HEK293 (cell line): ENCODE measurements around the gene FAM174B.

Experiments used
- CTCF ChIA-PET: fragments of 350-600 bp; formaldehyde crosslinking; extraction: SDS; loops from one replicate; lab custom pipeline; 2021; ENCODE audit warnings: antibody characterized with exemption; lab: Yijun Ruan, JAX
- POLR2A ChIA-PET: fragments of 300-600 bp; formaldehyde crosslinking; extraction: SDS; loops from one replicate; lab custom pipeline; 2020; ENCODE audit warnings: antibody characterized with exemption, inconsistent platforms; lab: Yijun Ruan, JAX
- H3K27ac ChIP-seq: fragments of 200-500 bp; sonication (Bioruptor generic); 2 replicates; pipeline ENCODE4 v1.5.1; 2014; ENCODE audit warnings: low read depth, low read length, control low read depth, inconsistent platforms; ENCODE audit errors: extremely low read depth
- H3K36me3 ChIP-seq, 2 experiments: fragments of 200-500 bp in 1 of 2; sonication (Bioruptor generic) in 1 of 2; 1 replicate in 1 of 2; 2 replicates in 1 of 2; pipeline ENCODE4 v1.5.1; 2014 to 2017; ENCODE audit warnings: inconsistent platforms in 2 of 2, low read length in 2 of 2; ENCODE audit not compliant: control insufficient read depth in 2 of 2, insufficient read depth in 1 of 2
- H3K4me1 ChIP-seq: fragments of 200-500 bp; sonication (Bioruptor generic); 2 replicates; pipeline ENCODE4 v1.5.1; 2014; ENCODE audit warnings: mild to moderate bottlenecking, low read length, inconsistent platforms; ENCODE audit not compliant: control insufficient read depth, insufficient read depth
- H3K4me3 ChIP-seq: 2 replicates; pipeline ENCODE4 v1.5.1; 2011; ENCODE audit warnings: low read depth, mild to moderate bottlenecking, control low read depth, low read length, moderate library complexity
- H3K9me3 ChIP-seq: fragments of 200-500 bp; sonication (Bioruptor generic); 2 replicates; pipeline ENCODE4 v1.5.1; 2014; ENCODE audit warnings: low read depth, low read length, inconsistent platforms; ENCODE audit not compliant: control insufficient read depth, insufficient read depth
- OVOL3 ChIP-seq: fragments of 450-650 bp; formaldehyde crosslinking; IDR thresholded peaks from 2 replicates; pipeline ENCODE4 v1.5.1; 2016; ENCODE audit warnings: missing biosample characterization, missing genetic modification characterization
- YY1 ChIP-seq: fragments of 450-650 bp; formaldehyde crosslinking; IDR thresholded peaks from 2 replicates; pipeline ENCODE4 v1.5.1; 2018; ENCODE audit warnings: missing biosample characterization, missing genetic modification characterization
- ZBTB48 ChIP-seq: fragments of 450-650 bp; formaldehyde crosslinking; IDR thresholded peaks from 2 replicates; pipeline ENCODE4 v1.5.1; 2016; ENCODE audit warnings: missing biosample characterization, missing genetic modification characterization
- ZBTB8A ChIP-seq: fragments of 450-650 bp; formaldehyde crosslinking; IDR thresholded peaks from 2 replicates; pipeline ENCODE4 v1.5.1; 2016; ENCODE audit warnings: missing biosample characterization, missing genetic modification characterization
- ZFP41 ChIP-seq: fragments of 450-650 bp; formaldehyde crosslinking; IDR thresholded peaks from 2 replicates; pipeline ENCODE4 v1.5.1; 2016; ENCODE audit warnings: missing biosample characterization, missing genetic modification characterization, borderline replicate concordance
- ZIC2 ChIP-seq: fragments of 450-650 bp; formaldehyde crosslinking; IDR thresholded peaks from 2 replicates; pipeline ENCODE4 v1.5.1; 2016; ENCODE audit warnings: missing biosample characterization, missing genetic modification characterization
- ZNF175 ChIP-seq: fragments of 450-650 bp; formaldehyde crosslinking; IDR thresholded peaks from 2 replicates; pipeline ENCODE4 v1.5.1; 2016; ENCODE audit warnings: missing biosample characterization, missing genetic modification characterization
- ZNF211 ChIP-seq: fragments of 450-650 bp; formaldehyde crosslinking; IDR thresholded peaks from 2 replicates; pipeline ENCODE4 v1.5.1; 2016; ENCODE audit warnings: low read depth, missing biosample characterization, missing genetic modification characterization
- ZNF239 ChIP-seq: fragments of 450-650 bp; formaldehyde crosslinking; IDR thresholded peaks from 2 replicates; pipeline ENCODE4 v1.5.1; 2016; ENCODE audit warnings: missing biosample characterization, missing genetic modification characterization
- ZNF324 ChIP-seq: fragments of 450-650 bp; formaldehyde crosslinking; IDR thresholded peaks from 2 replicates; pipeline ENCODE4 v1.5.1; 2016; ENCODE audit warnings: missing biosample characterization, missing genetic modification characterization
- ZNF391 ChIP-seq: fragments of 450-650 bp; formaldehyde crosslinking; IDR thresholded peaks from 2 replicates; pipeline ENCODE4 v1.5.1; 2016; ENCODE audit warnings: low read depth, missing biosample characterization, missing genetic modification characterization, borderline replicate concordance
- ZNF585B ChIP-seq: fragments of 450-650 bp; formaldehyde crosslinking; IDR thresholded peaks from 2 replicates; pipeline ENCODE4 v1.5.1; 2016; ENCODE audit warnings: missing biosample characterization, missing genetic modification characterization
- ZNF624 ChIP-seq: fragments of 450-650 bp; formaldehyde crosslinking; IDR thresholded peaks from 2 replicates; pipeline ENCODE4 v1.5.1; 2017; ENCODE audit warnings: missing biosample characterization, missing genetic modification characterization
- ZNF664 ChIP-seq: fragments of 450-650 bp; formaldehyde crosslinking; IDR thresholded peaks from 2 replicates; pipeline ENCODE4 v1.5.1; 2016; ENCODE audit warnings: missing biosample characterization, missing genetic modification characterization
- ZNF670 ChIP-seq: fragments of 450-650 bp; formaldehyde crosslinking; IDR thresholded peaks from 2 replicates; pipeline ENCODE4 v1.5.1; 2016; ENCODE audit warnings: missing biosample characterization, missing genetic modification characterization, low read depth
- TF ChIP-seq, protein P1 (sequence below): fragments of 450-650 bp; formaldehyde crosslinking; conservative IDR thresholded peaks from 2 replicates; pipeline ENCODE4 v1.5.1; 2016; ENCODE audit warnings: low read depth, missing biosample characterization, missing genetic modification characterization
- TF ChIP-seq, protein P2 (sequence below): fragments of 450-650 bp; formaldehyde crosslinking; IDR thresholded peaks from 2 replicates; pipeline ENCODE4 v1.5.1; 2016; ENCODE audit warnings: missing biosample characterization, missing genetic modification characterization
- TF ChIP-seq, protein P3 (sequence below): fragments of 450-650 bp; formaldehyde crosslinking; IDR thresholded peaks from 2 replicates; pipeline ENCODE4 v1.5.0; 2017; ENCODE audit warnings: missing biosample characterization, missing genetic modification characterization, borderline replicate concordance
- TF ChIP-seq, protein P4 (sequence below): fragments of 450-650 bp; formaldehyde crosslinking; IDR thresholded peaks from 2 replicates; pipeline ENCODE4 v1.5.1; 2016; ENCODE audit warnings: missing biosample characterization, missing genetic modification characterization
- TF ChIP-seq, protein P5 (sequence below): sonication (generic); formaldehyde crosslinking; IDR thresholded peaks from 2 replicates; pipeline ENCODE4 v1.8.1; 2022; ENCODE audit warnings: mild to moderate bottlenecking, moderate library complexity, missing genetic modification reagents

FAM174B gene

DNA sequence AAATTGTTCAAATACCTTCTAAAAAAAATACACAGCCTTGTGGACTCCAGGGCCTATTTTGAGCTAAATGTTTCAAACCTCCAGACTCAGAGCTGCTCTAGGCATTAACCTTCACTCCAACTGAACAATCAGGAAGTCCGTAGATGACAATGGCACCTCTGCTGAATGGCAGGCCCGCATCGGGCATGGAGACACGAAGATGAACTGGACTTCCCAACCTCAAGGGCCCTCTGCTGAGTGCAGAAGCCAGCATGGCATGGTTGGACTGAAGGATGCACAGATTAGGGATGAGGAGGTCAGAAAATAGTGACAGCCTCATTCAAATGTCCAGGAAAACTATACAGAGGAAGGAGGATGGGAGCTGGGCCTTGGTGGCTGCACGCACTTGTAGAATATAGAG lies 2.2 kb downstream of the FAM174B start (continued):
- TF ChIP-seq, protein P1, sequence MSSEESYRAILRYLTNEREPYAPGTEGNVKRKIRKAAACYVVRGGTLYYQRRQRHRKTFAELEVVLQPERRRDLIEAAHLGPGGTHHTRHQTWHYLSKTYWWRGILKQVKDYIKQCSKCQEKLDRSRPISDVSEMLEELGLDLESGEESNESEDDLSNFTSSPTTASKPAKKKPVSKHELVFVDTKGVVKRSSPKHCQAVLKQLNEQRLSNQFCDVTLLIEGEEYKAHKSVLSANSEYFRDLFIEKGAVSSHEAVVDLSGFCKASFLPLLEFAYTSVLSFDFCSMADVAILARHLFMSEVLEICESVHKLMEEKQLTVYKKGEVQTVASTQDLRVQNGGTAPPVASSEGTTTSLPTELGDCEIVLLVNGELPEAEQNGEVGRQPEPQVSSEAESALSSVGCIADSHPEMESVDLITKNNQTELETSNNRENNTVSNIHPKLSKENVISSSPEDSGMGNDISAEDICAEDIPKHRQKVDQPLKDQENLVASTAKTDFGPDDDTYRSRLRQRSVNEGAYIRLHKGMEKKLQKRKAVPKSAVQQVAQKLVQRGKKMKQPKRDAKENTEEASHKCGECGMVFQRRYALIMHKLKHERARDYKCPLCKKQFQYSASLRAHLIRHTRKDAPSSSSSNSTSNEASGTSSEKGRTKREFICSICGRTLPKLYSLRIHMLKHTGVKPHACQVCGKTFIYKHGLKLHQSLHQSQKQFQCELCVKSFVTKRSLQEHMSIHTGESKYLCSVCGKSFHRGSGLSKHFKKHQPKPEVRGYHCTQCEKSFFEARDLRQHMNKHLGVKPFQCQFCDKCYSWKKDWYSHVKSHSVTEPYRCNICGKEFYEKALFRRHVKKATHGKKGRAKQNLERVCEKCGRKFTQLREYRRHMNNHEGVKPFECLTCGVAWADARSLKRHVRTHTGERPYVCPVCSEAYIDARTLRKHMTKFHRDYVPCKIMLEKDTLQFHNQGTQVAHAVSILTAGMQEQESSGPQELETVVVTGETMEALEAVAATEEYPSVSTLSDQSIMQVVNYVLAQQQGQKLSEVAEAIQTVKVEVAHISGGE (tag by site-specific recombination) = no peak

DNA sequence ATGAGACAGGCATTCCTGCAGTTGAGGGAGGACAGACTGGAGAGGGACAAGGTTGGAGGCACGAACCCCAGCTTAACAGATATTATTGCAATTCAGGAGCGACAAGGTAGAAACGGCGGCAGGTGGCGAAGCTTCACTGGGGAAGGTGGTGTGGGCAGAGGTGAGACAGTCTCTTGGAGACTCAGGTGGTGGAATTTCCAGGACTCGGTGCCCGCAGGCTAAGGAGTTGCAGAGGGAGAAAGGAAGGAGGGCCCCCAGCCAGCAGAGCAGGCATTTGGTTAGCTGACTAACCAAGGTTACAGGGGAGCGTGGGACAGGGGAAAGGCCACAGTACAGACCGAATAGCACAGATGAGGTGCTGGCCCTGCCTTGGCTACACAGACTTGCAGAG lies 3.0 kb downstream of the FAM174B start:
- no peak overlapping the region for H3K4me3 ChIP-seq
- POLR2A ChIA-PET = interaction anchor here (0.6 kb wide), 1 partner anchor 17 kb away, joined by 5 read pairs; no protein-coding TSS in a partner anchor
- peaks cover 13% of the 10 kb centered on the region for H3K4me1 ChIP-seq
- H3K27ac ChIP-seq = no peak overlapping the region
- no peaks in the 10 kb centered on the region for H3K9me3 ChIP-seq
- H3K36me3 ChIP-seq = peaks cover 0 to 10% of the 10 kb centered on the region in 2 experiments; a peak in 1 of 3 replicates
- TF ChIP-seq, protein P2, sequence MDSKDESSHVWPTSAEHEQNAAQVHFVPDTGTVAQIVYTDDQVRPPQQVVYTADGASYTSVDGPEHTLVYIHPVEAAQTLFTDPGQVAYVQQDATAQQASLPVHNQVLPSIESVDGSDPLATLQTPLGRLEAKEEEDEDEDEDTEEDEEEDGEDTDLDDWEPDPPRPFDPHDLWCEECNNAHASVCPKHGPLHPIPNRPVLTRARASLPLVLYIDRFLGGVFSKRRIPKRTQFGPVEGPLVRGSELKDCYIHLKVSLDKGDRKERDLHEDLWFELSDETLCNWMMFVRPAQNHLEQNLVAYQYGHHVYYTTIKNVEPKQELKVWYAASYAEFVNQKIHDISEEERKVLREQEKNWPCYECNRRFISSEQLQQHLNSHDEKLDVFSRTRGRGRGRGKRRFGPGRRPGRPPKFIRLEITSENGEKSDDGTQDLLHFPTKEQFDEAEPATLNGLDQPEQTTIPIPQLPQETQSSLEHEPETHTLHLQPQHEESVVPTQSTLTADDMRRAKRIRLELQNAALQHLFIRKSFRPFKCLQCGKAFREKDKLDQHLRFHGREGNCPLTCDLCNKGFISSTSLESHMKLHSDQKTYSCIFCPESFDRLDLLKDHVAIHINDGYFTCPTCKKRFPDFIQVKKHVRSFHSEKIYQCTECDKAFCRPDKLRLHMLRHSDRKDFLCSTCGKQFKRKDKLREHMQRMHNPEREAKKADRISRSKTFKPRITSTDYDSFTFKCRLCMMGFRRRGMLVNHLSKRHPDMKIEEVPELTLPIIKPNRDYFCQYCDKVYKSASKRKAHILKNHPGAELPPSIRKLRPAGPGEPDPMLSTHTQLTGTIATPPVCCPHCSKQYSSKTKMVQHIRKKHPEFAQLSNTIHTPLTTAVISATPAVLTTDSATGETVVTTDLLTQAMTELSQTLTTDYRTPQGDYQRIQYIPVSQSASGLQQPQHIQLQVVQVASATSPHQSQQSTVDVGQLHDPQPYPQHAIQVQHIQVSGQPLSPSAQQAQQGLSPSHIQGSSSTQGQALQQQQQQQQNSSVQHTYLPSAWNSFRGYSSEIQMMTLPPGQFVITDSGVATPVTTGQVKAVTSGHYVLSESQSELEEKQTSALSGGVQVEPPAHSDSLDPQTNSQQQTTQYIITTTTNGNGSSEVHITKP (tag by site-specific recombination) = no peak
- TF ChIP-seq ZNF624 = no peak
- no peak for TF ChIP-seq ZNF175 (tag by site-specific recombination)
- no peak for TF ChIP-seq ZBTB48
- no peak for TF ChIP-seq ZNF211 (tag by site-specific recombination)
- TF ChIP-seq, protein P3, sequence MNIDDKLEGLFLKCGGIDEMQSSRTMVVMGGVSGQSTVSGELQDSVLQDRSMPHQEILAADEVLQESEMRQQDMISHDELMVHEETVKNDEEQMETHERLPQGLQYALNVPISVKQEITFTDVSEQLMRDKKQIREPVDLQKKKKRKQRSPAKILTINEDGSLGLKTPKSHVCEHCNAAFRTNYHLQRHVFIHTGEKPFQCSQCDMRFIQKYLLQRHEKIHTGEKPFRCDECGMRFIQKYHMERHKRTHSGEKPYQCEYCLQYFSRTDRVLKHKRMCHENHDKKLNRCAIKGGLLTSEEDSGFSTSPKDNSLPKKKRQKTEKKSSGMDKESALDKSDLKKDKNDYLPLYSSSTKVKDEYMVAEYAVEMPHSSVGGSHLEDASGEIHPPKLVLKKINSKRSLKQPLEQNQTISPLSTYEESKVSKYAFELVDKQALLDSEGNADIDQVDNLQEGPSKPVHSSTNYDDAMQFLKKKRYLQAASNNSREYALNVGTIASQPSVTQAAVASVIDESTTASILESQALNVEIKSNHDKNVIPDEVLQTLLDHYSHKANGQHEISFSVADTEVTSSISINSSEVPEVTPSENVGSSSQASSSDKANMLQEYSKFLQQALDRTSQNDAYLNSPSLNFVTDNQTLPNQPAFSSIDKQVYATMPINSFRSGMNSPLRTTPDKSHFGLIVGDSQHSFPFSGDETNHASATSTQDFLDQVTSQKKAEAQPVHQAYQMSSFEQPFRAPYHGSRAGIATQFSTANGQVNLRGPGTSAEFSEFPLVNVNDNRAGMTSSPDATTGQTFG (tag by site-specific recombination) = no peak
- TF ChIP-seq OVOL3 (tag by site-specific recombination) = no peak
- no peak for TF ChIP-seq ZIC2
- TF ChIP-seq, all 188 proteins: peak for 0
- CTCF ChIA-PET = interaction anchor here (1.3 kb wide), 1 partner anchor 62 kb away, joined by 3 read pairs; no protein-coding TSS in a partner anchor

DNA sequence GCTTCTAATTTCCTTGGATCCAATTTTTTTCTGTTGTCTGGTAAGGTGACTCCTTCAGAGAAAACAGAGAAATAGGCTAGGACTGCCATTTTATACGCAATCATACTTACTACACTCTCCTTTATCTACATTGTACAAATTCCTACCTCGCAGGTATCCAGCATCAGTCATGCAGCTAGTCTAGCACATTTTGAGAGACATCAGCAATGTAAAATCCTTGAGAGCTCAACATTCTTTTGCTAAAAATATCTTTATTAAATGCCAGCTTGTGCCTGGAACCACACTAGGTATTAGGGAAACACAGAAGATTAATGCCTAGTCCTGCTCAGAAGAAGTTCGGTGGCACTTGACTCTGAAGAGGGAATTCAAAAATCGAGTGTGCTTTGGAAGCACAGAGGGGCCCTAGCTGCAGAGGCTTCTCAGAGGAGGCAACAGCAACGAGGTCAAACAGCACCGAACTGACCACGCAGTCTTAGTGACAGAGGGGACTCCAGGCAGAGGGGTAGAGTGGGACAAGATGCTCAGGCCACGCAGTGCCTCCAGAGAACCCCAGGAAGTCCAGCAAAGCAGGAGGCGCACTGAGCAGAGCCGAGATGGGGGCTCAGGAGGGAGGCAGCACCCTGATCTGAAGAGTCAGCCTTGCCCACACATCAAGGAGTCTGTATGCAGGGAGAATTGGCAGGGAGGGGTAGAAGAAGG lies 3.5 kb downstream of the FAM174B start:
- Histone ChIP-seq H3K4me1 (peaks cover 13% of the 10 kb centered on the region), H3K4me3 (no peak overlapping the region), H3K9me3 (no peaks in the 10 kb centered on the region), H3K36me3 (peaks cover 0 to 10% of the 10 kb centered on the region in 2 experiments; a peak in 1 of 3 replicates), H3K27ac (no peak overlapping the region)
- ChIA-PET POLR2A (no interaction called here), CTCF (interaction anchor here (0.5 to 1.3 kb wide), 4 partner anchors 63 to 561 kb away, joined by 3 to 6 read pairs (median 3); no protein-coding TSS in a partner anchor)
- TF ChIP-seq ZNF324 (no peak), ZNF391 (tag by site-specific recombination) (no peak), ZBTB8A (tag by site-specific recombination) (no peak), ZFP41 (no peak), ZNF670 (tag by site-specific recombination) (no peak), ZNF585B (no peak), YY1 (tag by site-specific recombination) (no peak), ZNF239 (no peak), ZNF664 (tag by site-specific recombination) (no peak)
- TF ChIP-seq, protein P4, sequence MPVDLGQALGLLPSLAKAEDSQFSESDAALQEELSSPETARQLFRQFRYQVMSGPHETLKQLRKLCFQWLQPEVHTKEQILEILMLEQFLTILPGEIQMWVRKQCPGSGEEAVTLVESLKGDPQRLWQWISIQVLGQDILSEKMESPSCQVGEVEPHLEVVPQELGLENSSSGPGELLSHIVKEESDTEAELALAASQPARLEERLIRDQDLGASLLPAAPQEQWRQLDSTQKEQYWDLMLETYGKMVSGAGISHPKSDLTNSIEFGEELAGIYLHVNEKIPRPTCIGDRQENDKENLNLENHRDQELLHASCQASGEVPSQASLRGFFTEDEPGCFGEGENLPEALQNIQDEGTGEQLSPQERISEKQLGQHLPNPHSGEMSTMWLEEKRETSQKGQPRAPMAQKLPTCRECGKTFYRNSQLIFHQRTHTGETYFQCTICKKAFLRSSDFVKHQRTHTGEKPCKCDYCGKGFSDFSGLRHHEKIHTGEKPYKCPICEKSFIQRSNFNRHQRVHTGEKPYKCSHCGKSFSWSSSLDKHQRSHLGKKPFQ = no peak
- TF ChIP-seq, protein P5, sequence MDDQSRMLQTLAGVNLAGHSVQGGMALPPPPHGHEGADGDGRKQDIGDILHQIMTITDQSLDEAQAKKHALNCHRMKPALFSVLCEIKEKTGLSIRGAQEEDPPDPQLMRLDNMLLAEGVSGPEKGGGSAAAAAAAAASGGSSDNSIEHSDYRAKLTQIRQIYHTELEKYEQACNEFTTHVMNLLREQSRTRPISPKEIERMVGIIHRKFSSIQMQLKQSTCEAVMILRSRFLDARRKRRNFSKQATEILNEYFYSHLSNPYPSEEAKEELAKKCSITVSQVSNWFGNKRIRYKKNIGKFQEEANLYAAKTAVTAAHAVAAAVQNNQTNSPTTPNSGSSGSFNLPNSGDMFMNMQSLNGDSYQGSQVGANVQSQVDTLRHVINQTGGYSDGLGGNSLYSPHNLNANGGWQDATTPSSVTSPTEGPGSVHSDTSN (CRISPR knock-in tag) = no peak
